HG03571 (cell line): ENCODE measurements around the gene CCDC178.
"Not testable (repeated sequence)": the region's sequence is repeated elsewhere in the genome, so short reads cannot be mapped to it uniquely, and the experiment has no call there.

ENCODE experiments used
- ATAC-seq: cut with Tn5 transposase; IDR thresholded peaks from one replicate; pipeline ENCODE4 v1.9.1; 2021; ENCODE audit not compliant: unreplicated experiment

The CCDC178 gene

DNA sequence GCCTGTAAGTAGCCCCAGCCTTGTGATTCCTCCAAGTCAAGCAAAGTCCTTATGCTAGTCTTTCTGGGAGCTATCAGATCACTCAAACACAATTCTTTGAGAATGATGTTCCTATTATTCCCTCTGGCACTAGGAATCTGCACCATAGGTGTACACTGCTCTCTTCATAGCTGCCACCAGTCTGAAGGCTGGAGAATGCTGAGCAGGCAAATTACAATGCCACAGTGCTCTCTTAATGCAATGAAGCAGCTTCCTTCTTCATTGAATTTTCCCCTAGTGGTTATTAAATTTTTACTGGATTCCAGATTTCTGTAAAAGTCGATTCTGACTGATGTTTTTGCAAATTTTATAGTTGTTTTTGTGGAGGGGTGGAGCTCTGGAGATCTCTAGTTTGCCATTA is 84.8 kb downstream of the CCDC178 start:
- no peak for ATAC-seq

DNA sequence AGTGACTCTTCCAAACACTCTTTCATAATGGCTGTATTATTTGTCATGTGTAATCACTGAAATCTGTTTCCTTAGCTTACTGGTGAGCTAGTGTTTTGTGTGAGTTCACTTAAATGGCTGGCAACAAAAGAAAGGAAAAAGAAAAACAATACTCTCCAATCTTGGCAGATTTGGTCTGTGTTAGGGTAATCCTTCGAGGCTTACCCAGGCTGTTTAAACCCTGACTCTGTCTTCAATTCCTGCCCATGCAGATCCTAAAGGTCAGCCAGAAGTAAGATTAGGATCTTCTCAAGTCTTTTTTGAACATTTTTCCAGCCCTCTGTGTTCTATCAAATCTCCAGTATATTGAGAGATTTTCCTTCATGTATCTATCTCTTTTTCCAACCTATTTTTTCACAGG is 85.3 kb downstream of the CCDC178 start:
- no peak for ATAC-seq

DNA sequence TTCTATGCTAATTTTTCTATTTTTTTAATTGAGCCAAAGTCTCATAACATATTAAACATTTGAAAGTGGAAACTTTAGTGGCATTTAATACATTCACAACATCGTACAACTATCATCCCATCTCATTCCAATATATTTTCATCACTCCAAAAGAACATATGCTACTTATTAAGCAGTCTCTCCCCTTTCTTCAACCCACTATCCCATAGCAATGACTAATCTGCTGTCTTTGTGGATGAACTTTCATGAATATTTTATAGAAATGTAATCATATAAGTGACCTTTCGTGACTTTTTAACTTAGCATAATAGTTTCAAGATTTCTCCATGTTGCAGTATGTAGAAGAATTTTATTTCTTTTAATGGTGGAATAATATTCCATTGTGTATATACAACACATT is 90.3 kb downstream of the CCDC178 start:
- ATAC-seq, result no peak

DNA sequence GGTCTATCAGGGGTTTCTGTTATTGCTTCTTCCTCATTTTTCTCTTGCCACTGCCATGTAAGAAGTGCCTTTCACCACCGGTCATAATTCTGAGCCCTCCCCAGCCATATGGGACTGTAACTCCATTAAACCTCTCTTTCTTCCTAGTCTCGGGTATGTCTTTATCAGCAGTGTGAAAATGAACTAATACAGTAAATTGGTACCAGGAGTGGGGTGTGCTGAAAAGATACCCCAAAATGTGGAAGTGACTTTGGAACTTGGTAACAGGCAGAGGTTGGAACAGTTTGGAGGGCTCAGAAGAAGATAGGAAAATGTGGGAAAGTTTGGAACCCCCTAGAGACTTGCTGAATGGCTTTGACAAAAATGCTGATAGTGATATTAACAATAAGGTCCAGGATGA is 100.8 kb downstream of the CCDC178 start:
- not testable (repeated sequence) for ATAC-seq

DNA sequence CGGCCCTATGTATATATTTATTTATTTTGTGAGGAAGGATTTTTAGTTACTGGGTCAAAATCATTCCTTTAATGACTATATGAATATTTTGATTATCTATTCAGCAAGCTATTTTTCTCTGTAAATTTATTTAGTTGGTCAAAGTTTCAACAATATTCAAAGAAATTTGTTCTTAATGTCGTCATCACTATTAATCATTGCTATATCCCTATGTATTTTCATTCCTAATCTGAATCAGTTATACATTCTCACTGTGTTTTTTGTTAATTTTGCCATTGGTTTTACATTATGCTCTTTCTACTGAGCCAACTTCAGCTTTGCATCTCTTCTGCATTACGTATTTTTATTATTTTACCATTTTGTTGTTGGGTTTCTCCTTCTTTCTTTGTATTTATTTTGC is 105.7 kb downstream of the CCDC178 start:
- no peak for ATAC-seq

DNA sequence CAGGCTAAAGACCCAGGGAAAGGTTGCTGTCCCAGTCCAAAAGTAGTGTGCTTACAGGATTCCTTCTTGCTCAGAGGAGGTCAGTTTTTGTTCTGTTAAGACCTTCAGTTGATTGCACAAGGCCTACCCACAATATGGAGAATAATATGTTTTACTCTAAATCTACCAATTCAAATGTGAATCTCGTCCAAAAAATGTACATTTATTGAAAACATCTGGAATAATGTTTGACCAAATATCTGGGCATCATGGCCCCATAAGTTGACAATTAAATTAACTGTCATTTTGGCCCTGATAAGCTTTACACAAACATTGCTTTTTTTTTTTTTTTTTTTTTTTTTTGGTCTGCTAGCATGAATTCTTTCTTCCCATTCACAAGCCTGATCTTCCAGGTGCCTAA is 109.8 kb downstream of the CCDC178 start:
- no peak for ATAC-seq

DNA sequence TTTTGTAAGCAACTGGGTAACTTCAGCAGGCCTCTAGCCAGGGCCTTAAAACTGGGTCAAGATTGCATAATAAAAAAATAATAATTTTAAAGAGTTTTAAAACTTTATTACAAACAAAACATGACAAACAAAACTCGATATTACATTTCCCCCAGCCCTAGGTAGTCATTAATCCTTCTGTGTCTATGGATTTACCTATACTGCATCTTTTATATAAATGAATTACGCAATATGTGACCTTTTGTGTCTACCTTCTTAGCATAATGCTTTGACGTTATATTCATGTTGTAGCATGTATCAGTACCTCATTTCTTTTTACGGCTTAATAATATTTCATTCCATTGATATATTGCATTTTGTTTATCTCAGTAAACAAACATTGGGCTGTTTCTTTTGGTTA is 113.5 kb downstream of the CCDC178 start:
- ATAC-seq, result no peak

DNA sequence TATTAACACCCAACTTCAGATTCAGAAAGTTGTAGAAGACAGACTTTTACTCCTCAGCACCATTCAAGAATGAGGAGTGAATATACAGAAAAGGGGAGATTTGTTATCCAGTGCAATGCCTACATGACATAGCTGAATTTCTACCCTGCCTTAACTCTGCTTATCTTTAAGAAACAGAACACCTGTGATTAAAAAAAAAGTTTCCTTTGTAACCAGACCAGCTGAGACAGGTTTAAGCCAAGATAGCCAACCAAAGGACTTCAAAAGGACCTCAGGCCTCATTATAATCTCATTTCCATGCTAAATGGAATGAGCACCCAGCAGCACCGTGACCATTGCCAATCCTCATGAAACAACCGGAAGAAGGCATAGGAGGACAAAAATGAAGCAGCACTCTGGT is 122.9 kb downstream of the CCDC178 start:
- ATAC-seq, result no peak

DNA sequence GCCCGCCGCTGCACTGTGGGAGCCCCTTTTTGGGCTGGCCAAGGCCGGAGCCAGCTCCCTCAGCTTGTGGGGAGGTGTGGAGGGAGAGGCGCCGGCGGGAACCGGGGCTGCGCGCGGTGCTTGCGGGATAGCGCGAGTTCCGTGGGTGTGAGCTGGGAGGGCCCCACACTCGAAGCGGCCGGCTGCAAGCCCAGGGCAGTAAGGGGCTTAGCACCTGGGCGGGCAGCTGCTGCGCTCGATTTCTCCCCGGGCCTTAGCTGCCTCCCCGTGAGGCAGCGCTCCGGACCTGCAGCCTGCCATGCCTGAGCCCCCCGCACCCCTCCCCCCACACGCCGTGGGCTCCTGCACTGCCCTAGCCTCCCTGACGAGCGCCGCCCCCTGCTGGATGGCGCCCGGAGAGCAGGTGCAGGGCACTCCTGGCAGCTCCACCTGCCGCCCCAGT is 124.4 kb downstream of the CCDC178 start:
- no peak for ATAC-seq

DNA sequence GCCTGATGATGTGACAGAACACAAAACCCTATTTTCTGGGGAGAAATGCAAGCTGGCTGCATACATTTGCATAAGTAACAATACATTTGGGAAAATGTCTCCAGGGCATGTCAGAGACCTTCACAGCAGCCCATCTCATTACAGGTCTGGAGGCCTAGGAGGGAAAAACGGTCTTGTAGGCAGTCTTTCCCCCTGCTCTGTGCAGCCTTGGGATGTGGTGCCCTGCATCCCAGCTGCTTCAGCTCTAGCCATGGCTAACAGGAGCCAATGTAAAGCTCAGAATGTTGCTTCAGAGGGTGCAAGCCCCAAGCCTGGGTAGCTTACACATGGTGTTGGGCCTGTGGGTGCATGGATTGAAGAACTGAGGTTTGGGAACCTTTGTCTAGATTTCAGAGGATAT is 133.0 kb downstream of the CCDC178 start:
- no peak for ATAC-seq

DNA sequence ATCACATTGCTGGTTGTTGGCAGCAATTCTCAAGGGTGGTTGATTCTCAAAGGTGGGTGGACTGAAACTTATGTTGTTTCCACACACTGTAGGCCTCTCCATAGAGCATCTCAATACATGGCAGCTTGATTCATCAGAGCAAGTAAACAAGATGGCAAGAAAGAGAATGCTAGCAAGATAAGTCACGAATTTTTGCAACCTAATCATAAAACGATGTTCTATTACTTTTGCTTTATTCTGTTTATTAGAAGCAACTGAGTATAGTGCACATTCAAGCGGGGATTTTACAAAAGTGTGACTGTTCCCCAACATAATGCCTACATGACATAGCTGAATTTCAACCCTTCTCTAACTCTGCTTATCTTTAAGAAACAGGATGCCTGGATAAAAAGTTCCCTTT is 136.2 kb downstream of the CCDC178 start:
- no peak for ATAC-seq

DNA sequence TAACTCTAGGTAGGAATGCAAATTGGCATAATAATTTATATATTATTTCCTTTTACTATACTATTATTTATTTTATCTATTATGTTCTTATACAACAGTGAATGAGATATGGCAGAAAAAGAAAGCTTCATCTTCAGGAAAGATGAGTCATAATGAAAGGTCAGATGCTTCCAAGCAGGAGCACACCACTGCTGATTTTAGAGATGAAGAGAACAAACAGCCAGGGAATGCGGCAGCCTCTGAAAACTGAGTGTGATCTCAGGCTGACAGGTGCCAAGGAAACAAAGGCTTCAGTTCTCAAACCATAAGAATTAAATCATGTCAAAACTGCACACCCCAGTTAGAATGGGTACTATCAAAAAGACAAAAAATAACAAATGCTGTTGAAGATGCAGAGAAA is 149.0 kb downstream of the CCDC178 start:
- no peak for ATAC-seq

DNA sequence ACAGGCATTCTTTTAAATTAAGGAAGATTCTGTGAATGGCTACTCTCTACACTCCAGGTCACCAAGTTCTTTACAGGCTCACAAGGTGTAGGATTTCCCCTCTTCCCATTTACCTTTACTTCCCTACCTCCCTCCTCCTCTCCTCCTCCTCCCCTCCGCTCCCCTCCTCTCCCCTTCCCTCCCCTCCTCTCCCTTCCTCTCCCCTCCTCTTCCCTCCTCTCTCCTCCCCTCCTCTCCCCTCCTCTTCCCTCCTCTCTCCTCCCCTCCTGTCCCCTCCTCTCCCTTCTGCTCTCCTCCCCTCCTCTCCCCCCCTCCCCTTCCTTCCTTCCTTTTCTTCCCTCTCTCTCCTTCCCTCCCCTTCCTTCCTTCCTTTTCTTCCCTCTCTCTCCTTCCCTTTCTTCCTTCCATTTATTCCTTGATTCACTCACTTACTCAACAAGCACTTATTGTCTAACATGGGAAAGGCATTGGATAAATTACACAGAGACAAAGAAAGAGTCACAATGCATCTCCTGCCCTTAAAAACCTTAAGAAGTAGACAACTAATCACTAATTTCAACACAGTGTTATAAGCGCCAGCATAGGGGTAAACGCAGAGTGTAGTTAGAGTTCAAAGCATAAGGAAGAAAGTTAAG is 152.3 kb downstream of the CCDC178 start:
- ATAC-seq, result no peak

DNA sequence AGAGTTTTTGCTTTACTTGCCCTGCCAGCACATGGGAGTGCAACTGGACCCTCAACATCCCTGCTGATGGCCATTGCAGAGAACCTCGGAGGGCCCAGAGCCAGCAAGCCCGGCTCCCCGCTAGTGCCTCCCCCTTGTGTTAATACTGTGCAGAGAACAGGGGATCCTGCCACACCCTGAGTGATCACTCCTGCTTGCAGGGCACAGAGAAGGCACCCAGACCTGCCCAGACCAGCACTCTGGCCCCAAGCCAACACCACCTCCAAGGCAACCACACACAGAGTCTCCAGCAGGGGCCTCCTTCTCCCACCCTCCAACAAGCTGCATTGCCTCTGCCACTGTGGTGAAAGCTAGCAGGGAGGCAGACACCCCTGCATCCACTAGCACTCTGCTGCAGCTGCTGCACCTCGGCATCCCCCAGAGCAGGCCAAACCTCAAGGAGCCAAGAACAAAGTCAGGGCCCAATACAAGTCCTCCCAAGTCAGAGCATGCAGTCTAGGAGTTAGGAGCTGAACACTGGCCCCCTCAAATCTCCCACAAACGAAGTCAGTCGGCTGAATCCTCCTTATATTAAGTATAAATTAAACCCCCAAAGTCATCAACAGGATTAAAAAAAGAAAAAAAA is 157.7 kb downstream of the CCDC178 start:
- no peak for ATAC-seq

DNA sequence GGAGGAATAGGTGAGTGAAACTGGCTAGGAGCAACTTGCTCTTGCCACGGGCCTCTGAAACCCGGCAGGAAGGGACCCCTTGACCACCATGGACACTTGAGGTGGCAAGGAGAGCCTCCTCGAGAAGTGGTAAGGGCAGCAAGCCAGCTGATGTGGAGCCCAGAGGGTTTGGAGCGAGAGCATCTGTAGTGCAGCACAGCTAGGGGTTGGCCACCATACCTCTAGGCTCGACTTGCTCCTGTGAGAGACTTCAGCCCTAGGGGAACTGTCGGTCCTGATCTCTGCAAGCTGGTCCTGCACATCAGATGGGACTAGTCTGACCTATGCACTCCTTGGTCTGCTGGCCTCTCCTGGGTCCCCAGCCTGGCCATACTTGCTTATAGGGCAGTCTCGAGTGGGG is 158.4 kb downstream of the CCDC178 start:
- no peak for ATAC-seq

DNA sequence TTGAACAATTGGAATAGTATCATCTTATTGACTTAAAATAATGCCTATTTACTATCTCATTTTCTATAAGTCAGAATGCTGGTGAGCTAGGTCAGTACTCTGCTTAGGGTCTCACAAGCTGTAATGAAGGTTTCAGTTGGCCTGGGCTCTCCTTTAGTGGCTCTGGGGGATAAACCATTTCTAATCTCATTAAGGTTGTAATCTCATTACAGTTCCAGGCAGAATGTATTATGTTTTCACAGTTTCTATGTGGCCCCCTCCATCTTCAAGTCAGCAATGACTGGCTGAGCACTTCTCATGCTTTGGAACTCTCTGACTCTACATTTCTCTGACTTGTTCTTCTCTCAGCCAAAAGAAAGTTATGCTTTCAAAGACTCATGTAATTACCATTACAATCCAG is 163.1 kb downstream of the CCDC178 start:
- no peak for ATAC-seq

DNA sequence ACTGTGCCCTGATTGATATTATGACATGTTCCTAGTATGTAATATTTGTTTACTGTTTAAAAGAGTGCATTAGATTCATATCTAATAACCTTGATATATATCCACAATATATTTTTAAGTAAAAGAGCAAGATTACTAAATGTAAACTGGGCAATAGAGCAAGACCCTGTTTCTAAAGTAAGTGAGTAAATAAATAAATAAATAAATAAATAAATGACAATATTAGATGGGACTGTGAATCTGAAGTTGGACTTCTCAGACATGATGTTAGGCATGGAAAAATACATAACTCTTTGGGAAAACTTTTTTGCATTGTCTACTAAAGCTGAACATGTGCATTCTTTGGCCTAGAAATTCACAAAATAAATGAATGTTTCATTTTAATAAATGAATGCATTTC is 164.7 kb downstream of the CCDC178 start:
- ATAC-seq, result no peak

DNA sequence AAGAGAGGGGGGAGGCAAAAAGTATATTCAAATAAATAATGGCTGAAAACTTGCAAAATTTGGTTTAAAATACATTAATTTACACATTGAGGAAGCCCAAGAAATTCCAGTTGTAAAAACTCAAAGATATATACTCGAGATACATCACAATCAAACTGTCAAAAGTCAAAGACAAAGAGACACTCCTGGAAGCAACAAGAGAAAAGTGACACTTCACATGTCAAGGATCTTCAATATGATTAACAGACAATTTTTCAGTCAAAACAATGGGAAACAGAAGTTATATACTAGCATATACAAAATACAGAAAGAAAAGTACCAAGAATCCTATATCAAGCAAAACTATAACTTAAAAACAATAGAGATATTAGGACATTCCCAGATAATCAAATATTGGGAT is 170.2 kb downstream of the CCDC178 start:
- no peak for ATAC-seq

DNA sequence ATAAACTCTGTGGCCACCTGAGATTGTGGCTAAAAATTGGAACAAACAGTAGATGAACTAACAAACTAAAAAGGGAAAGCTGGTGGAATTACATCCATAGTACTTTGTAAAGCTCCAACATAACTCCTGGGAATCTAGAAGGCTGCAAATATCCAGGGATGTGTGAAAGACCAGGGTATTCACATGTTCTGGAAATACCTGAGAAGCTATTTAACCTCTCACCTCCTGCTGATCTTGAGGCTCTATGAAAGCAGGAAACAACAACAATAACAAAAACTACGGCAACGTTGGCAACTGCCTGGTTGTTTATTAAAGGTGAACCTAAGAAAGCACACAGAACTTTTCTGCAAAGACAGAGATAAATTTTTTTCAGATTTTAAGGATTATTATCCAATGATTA is 171.3 kb downstream of the CCDC178 start:
- no peak for ATAC-seq

DNA sequence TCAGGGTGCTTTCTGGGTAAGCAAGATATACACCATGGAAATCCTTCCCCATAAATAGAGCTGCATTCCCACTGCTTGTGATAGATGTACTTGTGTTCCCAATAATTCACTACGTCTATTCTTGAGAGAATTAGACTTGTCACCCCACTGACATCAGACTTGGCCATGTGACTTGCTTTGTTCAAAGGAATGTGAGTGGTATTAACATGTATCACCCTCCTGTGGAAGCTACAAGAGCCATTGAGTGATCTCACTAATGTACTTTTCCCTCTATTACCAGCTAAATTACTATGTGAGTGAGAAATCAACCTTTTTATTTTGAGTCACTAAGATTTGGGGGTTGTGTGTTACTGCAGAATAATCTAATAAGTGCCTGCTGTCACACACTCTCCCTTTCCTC is 176.0 kb downstream of the CCDC178 start:
- no peak for ATAC-seq

DNA sequence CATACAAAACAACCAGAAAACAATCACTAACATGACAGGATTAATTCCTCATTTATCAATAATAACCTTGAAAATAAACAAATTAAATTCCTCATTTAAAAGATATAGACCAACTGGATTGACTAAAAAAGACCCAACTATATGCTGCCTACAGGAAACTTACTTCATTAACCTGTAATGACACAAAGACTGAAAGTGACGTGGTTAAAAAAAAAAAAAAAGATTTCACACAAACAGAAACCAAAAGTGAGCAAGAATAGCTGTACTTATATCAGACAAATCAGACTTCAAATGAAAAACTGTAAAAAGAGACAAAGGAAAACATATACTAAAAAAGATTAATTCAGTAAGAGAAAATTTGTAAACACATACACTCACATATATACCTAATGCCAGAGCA is 201.2 kb downstream of the CCDC178 start:
- no peak for ATAC-seq

DNA sequence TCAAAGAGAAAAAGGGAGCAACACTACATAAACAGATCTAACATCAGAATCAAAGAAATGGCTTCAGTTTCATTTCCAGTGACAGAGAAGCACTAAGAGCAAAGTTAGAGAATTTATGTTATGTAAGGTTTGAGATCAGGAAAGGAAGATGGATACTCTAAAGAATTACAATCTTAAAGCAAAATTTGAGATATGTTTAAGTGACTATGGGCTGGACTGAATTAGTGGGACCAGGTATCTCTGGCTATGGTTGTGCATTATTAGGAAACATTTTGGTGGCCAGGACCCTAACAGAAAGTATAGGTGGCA is 208.2 kb downstream of the CCDC178 start:
- ATAC-seq, result no peak
